HEK293T (cell line): Measurements from ENCODE around the gene LLCFC1.

Experiments
- BHLHE40 ChIP-seq: fragments of 450-650 bp; IDR thresholded peaks from 2 replicates; pipeline ENCODE4 v1.6.1; 2016; ENCODE audit warnings: mild to moderate bottlenecking, moderate library complexity, borderline replicate concordance
- ELF4 ChIP-seq: fragments of 450-650 bp; IDR thresholded peaks from 2 replicates; pipeline ENCODE4 v1.6.1; 2017; ENCODE audit warnings: antibody characterized with exemption
- FOXA1 ChIP-seq: fragments of 450-650 bp; IDR thresholded peaks from 2 replicates; pipeline ENCODE4 v1.6.1; 2016; ENCODE audit warnings: mild to moderate bottlenecking
- FOXK2 ChIP-seq: fragments of 450-650 bp; IDR thresholded peaks from 2 replicates; pipeline ENCODE4 v1.6.1; 2016; ENCODE audit warnings: mild to moderate bottlenecking
- FOXM1 ChIP-seq: fragments of 450-650 bp; IDR thresholded peaks from 2 replicates; pipeline ENCODE4 v1.6.1; 2017; ENCODE audit warnings: mild to moderate bottlenecking, borderline replicate concordance
- L3MBTL2 ChIP-seq: fragments of 450-650 bp; conservative IDR thresholded peaks from 2 replicates; pipeline ENCODE4 v1.6.1; 2016; ENCODE audit warnings: mild to moderate bottlenecking
- SP1 ChIP-seq: fragments of 450-650 bp; IDR thresholded peaks from 2 replicates; pipeline ENCODE4 v1.6.1; 2017
- SUZ12 ChIP-seq: fragments of 450-650 bp; IDR thresholded peaks from 2 replicates; pipeline ENCODE4 v1.6.1; 2016; ENCODE audit warnings: mild to moderate bottlenecking
- TARDBP ChIP-seq: fragments of 450-650 bp; IDR thresholded peaks from 2 replicates; pipeline ENCODE4 v1.6.1; 2016

- TF ChIP-seq BHLHE40 (no peak), FOXK2 (no peak), L3MBTL2 (no peak), SP1 (no peak), SUZ12 (no peak), TARDBP (no peak), FOXM1 (no peak), FOXA1 (no peak), ELF4 (no peak)
Observed at GRCh38 chr7:142938611-142939010, 673 bp upstream of the LLCFC1 start.
